Stimulated activated CD8-positive, alpha-beta memory T cell treated with anti-CD3 and anti-CD28 coated beads, Interleukin-4, amount 100 ng/mL, for 24 hours (primary cell): Measurements from ENCODE around the gene SPATA19.
"Not testable (repeated sequence)": the region's sequence is repeated elsewhere in the genome, so short reads cannot be mapped to it uniquely, and the experiment has no call there.

Source experiments
- DNase-seq: peaks from one replicate; pipeline ENCODE4 v3.0.0-alpha.2; 2020; ENCODE audit warnings: low read depth

Gene SPATA19, protein sequence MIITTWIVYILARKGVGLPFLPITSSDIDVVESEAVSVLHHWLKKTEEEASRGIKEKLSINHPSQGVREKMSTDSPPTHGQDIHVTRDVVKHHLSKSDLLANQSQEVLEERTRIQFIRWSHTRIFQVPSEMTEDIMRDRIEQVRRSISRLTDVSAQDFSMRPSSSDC

DNA sequence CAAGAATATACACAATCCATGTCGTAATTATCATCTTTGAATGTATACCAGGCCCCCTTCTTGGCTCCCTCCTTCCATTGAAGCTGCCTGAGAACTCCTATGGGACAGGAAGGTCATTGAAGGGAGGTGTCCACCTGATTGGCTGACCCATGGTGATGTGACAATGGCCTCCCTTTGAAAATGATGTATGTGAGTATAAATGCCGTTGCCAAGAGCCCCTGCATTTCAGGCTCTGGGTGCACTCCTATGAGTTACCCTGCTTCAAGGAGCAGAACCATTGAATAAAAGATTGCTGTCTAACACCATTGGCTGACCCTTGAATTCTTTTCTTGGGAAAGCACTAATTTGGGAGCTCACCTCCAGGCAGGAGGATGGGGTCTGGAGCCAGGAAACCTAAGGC is at the start of gene SPATA19:
TSS of gene SPATA19 (minus strand) at position 101 of the 400 bp plus-strand sequence. CDS start at position 34, 67 bp downstream.
- DNase-seq, result no peak

DNA sequence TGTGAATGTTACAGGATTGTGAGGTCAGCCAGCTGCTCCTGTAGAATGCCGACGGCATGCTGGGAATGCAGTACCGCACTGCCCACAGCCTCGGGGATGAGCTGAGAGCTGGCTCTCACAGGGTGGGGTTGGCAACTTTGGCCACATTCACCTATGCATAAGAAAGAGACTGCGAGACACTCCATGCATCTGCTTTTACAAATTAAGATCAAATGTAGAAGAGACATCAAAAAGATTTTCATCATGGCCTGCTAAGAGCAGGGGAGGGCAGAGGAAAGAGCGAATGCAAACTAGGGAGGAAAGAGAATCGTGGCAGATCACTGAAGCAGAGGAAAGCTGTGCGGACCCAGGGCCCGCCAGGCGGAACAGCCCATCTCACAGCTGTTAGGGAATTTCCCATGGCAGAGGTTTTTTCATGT is 49.8 kb upstream of the SPATA19 start:
- DNase-seq, result no peak

DNA sequence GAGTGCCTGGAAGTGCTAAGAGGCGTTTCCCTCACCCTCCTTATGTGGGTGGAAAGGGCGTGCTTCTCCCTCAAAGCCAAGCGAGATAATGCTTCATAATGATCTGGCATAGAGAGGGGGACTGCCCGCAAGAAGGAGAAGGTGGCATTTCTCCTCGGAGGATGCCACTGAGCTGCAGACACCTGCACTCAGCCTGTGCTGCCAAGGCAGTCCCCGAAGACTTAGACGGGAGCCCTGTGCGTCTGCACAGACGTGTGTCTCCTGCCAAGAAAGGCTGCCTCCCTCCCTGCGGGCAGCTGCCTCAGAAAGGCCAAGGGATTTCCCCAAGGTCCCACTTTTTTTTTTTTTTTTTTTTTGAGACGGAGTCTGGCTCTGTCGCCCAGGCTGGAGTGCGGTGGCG is 48.1 kb upstream of the SPATA19 start:
- DNase-seq, result no peak

DNA sequence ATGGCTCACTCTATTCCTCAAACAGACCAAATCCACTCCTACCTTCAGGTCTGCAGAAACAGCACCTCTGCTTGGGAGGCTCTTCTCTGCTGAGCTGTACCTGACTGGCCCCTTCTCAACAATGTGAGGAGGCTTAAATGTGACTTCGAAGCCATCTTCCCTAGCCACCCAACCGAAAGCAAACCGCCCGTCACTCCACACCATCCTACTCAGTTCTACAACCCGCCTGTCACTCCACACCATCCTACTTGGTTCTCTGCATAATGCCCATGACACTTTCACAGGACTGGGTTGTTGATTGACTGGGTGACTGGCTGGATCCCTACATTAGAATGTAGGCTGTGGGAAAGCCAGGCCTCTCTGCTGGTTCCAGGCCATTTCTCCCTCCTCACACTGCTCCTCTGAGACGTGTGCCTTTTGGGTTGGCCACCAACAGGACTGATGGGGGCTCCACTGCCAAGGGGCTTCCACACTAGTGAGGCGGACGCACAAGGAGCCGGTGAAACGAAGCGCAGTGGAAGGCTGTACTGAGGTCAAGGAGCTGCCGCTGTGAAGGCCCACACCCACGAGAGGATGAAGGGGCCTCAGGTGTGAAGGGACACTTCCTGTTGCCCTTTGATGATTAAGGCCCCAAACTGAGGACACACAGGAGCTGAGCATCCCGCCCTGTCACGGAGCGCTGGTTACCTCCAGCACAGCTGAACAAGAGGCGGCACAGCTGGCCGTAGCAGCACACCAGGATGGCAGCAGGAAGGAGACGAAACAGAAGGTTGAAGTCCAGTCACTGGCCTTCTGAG is 47.5 kb upstream of the SPATA19 start:
- DNase-seq, result no peak

DNA sequence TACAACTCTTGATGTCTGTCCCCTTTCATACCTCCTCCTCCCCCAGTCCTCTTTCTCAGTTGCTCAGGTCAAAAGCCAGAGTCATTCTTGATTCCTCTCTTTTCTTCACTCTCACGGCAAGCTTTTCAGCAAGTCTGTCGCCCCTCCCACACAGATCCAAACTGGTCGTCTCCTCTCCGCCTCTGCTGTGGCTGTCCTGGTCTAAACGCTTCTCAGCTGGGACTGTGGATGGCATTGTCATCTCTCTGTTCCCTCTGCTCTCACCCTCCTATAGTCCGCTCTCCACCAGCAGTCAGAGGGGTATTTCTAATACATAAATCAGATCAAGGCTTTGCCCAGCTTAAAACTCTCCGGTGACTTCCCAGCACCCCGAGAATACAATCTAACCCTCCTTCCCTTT is 46.8 kb upstream of the SPATA19 start:
- DNase-seq, result no peak

DNA sequence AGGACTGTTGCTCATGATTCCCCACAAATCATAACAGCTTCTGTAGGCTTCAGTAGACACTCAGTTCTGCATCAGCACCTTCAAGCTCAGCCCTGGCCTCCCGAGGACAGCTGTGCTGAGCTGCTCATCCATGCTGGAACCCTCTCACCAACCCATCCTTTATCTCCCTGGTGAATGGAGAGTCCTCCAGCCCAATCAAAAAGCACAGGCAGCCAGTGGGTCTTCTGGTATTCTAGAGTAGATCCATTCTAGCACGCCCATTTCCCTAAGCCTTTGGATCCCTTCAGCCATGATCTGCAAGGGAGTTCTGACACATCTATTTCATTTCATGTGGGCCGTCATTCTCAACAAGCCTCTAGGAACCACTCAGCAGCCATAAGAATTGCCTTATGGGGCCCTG is 44.6 kb upstream of the SPATA19 start:
- DNase-seq, result no peak

DNA sequence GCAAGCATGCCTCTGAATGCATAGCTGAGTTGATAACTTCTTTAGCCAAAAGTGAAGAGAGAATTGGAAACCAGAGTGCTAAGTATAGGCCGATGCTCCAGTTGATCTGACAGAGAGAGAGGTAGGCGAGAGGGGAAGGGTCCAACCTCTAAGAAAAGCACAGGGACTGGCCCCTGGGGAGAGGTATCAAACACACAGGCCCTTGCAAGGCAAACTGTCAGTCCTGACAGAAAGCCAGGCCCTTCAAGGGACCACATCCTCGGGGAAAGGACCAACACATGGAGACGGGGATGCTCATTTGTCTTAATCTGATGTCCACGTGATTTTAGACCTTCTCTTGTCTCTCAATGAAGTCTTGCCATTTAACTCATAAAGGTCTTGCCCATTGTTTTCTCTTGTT is 43.9 kb upstream of the SPATA19 start:
- no peak for DNase-seq

DNA sequence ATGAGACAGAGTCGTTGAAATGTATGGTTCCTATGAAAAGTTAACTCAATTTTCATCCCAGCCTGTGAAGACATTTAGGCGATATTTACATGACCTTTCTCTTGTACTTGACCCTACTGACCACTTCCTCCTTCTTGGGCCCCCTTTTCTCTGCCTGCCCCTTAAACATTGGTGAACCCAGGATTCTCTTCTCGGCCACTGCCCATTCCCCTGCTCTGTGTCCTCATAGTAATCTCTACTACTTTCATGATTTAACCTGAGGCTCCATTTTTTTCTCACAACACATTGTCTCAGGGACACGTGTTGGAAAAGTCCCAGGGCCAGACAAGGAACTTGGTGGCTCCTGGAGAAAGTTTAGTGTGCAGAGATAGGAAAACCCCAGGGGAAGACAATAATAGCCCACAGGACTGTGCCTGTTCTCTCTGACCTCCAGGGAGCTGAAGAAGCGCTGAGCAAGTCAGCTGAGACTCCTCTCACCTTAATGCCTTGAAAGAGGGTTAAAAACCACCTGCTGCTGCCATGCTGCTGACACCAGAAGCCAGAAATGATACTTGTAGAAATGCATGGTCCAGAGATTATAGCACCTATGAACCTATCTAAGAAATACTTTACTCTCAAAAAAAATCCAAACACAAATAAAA is 42.5 kb upstream of the SPATA19 start:
- no peak for DNase-seq

DNA sequence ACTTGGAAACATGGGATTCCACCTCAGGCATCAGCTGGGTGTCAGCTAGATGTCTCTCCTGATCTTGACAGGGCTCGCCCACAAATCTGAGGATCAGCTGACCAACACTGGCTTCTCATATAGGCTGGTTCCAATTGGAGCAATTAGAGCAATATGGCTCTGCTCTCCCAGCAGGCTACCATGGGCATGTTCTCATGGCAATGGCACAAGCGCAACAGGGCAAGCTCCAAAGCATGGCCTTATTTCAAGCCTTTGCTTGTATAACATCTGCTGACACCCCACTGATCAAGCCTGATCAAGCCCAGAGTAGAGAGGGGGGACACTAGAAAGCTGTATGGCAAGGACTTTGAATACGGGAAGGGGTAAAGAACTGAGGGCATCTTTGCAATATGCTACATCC is 40.7 kb upstream of the SPATA19 start:
- no peak for DNase-seq

DNA sequence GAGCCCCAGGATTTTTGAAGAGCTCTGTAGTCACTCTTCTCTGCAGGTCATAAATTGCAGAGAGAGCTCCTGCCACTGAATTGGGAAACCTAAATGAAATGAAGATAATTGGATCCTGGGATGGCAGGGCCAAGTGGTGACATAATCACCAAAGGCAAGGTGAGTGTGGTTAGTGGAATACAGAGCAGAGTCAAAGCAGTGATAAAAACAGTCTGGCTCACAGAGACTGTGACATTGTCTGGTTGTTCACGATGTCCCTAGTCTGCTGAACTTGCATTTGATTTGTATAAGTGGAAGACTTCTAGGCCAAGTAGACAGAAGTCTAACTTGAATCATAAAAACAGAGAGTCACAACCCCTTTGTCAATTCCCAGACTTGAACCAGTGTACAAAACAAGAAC is 26.8 kb upstream of the SPATA19 start:
- no peak for DNase-seq

DNA sequence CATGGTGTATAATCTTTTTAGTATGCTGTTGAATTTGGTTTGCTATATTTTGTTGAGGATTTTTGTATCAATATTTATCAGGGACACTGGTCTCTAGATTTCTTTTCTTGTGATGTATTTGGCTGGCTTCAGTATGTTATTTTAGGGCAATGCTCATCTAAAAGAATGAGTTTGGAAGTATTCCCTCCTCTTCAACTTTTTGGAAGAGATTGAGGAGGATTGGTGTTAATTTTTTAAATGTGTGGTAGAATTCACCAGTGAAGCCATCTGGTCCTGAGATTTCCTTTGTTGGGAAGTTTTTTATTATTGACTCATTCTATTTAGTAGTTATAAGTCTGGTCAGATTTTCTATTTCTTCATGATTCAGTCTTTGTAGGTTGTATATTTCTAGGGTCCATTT is 22.1 kb upstream of the SPATA19 start:
- no peak for DNase-seq

DNA sequence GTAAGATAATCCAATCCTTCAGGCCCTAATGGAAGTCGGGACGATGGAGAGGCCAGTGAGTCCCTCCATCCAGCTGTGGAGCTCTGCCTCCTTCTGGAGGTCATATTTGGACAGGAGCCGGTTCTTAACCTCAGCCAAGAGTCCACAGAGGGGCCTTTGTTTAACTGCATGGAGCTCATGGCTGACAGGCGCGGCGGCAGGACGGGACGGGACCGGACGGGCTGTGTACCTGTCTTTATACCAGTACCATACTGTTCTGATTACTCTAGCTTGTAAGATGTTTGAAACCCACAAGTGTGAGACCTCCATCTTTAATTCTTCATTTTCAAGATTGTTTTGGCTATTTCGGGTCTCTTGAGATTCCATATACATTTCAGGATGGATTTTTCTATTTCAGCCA is 20.2 kb upstream of the SPATA19 start:
- DNase-seq, result no peak

DNA sequence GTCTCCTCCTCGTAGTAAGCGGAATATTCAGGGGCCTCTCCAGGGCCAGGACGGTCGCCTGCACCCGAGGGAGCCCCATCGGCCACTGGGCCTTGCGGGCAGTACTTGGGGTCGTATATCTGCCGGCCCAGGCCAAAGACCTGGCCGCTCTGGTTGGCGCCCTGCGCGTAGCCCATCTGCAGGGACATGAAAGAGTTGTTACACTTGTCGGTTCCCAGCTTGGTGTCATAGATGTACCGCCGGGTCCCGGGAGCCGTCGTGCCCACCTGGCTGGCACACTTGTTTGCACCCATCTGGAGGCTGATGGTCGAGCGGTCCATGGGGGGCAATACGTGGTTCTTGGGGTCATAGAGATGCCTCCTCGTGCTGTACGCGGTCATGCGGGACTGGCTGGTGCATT is 19.4 kb upstream of the SPATA19 start:
- no peak for DNase-seq

DNA sequence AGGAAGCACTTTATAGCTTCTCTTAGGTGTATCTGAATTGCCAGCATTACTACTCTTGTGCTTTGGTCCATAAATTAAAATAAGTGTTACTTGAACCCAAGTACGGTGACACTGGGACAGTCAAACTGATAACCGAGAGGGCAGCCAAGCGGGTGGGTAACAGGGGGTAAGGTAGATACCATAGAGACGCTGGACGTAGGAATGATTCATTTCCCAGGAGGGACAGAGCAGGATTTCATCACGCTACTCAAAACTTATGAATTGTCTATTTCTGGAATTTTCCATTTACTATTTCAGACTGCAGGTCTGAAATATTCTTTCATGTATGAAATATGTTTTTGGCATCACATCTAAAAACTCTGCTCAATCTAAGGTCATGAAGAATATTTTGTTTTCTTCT is 14.8 kb upstream of the SPATA19 start:
- no peak for DNase-seq

DNA sequence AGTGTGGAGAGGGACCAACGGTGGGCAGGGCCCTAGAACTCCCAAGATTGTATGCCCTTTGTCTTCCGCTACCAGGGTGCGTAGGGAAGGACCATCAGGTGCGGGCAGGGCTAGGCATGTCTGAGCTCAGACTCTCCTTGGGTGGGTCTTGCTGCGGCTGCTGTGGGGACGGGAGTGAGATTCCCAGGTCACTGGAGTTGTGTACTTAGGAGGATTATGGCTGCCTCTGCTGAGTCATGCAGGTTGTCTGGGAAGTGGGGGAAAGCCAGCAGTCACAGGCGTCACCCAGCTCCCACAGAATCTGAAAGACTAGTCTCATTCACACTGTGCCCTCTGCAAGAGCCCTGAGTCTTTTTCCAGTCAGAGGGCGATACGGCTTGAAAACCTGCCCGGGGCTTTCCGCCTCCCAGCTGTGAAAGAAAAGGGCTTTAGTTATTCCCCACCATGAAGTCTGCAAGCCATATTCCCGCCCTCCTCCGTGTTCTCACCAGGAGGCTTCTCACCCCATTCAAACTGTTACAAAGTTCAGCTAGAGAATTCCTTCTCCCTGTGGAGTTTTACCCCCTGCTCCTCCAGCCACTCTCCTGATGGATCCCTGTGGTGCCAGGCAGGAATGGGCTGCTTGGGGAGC is 9.1 kb upstream of the SPATA19 start:
- DNase-seq, result not testable (repeated sequence)

DNA sequence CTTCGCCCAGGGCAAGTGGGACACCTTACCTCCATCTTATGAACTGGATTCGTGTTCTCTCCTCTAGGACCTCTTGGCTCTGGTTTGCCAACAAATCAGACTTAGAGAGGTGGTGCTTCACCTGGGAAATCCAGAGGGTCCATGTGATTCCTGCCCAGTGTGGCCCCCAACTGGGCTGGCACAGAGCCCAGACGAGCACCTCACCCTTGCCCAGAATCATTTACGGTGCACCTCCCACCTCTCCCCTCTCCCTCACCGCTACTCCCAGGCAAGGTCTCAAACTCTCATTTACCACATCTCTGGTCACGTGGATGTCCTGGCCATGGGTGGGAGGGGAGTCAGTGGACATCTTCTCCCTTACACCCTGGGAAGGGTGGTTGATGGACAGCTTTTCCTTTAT is 1.1 kb downstream of the SPATA19 start:
- DNase-seq, result no peak

DNA sequence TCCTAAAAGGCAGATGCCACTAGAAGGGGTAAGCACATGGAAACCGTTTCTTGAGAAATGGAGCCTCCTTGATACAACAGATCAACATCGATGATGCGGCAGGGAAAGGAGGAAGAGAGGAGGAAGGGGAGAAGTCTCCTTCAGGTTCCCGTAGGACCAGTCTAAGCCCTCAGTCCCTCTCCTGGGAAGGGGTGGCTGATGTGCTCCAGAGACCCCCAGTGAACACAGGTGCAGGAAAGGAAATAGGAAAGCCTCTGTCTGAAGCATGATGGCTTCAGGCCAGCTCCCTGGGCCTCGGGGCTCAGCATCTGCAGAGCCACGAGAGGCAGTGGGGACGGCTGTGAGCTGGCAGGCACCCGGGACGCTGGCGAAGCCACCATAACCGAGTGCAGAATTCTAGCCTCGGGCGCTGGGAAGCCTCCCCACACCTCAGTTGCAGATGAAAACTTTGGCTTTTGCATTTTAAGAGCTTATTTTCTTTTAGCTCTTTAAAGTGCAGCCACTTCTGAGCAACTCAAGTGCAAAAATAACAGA is 1.8 kb downstream of the SPATA19 start:
- no peak for DNase-seq

DNA sequence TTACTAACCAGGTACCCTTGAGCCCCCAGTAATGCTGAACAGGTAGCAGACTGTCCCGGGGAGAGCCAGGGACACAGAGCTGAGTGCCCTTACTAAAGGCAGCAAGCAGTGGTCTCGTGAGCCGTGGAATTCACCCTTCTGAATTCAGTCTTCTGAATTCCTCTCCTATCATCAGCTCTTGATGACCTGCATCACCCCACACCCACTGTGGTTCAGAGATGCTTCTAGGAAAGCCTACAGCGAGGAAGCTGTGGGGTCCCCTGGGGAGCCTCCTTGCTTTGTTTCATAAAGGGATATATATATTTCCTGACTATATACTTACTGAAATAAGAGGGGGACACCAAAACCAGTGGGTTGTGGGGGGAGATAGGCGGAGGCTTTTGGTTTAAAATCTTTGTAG is 2.6 kb downstream of the SPATA19 start:
- no peak for DNase-seq

DNA sequence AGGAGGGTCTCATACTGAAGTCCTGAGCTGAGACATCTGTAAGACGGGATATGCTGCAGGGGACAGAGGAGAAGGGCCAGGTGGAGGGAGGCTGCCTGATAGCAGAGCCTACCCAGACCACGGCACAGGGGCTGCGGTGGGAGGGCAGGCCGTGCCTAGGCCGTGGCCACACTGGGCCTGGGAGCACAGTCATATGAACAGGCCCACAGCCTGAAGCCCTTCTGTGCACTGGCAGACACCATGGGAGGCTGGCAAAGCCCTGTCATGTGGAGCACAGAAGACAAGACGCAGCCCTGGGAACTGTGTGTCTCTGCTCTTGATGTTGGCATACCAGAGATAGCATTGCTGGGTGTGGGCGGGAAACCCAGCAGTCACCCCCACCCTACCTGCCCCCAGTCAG is 3.3 kb downstream of the SPATA19 start:
- no peak for DNase-seq

DNA sequence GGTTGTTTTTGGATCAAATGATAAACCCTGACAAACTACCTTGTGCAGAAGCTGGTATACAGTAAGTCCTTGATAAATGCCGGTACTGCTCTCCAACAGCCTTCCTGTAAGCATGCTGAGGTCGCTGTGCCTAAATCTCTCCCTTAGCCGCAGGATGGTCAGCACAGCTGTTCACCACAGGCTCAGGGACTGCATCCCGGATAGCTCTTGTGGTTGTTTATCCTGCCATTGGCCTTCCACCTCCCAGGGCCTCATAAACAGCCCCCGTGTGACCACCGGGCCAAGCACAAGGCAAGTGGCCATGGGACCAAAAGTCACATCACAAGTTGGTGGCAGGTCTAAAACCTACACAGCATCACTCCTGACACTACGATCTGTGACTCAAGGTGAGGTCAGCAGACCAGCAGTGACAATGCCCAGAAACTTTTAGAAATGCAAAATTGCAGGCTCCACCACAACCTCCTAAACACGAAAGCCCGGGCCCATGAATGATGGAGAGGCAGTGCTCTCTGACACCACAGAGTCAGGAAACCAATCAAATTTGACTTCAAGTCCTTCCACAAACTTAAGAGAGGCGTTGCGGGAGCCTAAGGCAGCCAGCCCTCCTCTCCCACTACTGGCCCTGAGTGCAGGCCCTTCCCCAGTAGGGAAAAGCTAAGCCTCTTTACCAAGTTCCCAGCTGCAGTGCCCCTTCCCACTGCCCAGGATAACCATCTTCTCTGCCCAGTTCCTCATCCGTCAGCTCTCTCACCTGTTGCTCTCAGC is 3.9 kb downstream of the SPATA19 start:
- no peak for DNase-seq

DNA sequence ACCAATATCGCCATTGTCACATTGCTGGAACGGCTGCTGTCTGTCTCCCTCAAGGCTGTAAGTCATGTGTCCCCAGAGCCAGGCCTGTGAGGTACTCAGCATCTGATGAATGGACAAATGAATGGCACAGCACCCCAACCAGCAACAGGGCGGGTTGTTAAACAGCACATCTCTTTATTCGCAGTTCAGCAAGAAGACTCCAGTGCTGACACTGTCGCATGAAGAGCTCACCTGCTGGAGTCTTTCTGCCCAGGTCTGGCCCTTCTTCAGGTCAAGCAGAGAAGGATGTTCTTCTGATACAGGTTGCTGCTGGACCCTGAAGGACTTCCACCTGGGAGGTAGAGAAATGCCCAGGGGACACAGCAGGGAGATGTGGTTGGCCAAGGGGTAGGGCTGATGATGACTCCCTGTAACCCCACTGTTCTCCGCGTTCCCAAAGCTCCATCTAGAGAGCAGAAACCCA is 4.8 kb downstream of the SPATA19 start:
- DNase-seq, result no peak
